GM21723 (cell line): ENCODE results near the gene RBM34.
A peak's percentile ranks its signal among the peaks of the same experiment; 100 is the strongest.
"Not testable (repeated sequence)": the region's sequence is repeated elsewhere in the genome, so short reads cannot be mapped to it uniquely, and the experiment has no call there.

ENCODE experiments used
- ATAC-seq: cut with Tn5 transposase; IDR thresholded peaks from one replicate; pipeline ENCODE4 v1.9.1; 2021; ENCODE audit warnings: mild to moderate bottlenecking, moderate library complexity; ENCODE audit not compliant: unreplicated experiment

Gene RBM34

DNA sequence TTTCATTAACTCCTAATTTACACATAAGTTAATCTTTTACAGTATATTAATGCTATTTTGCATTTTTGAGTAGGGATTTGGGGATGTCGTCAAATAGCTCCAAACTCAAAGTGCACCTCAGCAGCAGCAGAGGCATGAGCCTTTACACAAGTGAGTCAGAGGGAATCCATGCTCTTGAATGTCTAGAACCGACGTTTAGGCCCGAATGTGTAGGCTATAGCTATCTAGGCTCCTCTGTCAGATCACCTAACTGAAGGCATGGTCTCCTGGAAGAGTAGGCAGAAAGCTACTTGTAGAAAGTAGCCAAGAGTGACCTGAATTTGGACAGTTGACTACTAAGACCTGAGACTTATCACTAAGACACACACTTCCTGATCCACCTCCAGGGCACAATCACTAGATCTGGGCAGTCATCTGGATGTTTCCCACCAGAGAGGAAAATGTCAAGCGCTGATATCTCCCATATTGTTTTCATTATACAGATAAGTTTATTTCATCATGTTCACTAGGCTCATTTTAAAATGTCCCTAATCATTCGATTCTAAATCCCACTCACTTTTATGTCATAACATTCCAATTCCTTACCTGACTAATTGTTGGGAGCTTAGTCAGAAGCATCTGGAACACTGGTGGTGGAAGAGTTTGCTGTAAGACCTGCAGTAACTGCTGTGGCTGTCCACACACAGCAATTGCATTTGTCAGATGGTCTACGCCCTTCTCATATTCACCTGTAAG, 47.7 kb downstream of the RBM34 start:
- no peak for ATAC-seq

DNA sequence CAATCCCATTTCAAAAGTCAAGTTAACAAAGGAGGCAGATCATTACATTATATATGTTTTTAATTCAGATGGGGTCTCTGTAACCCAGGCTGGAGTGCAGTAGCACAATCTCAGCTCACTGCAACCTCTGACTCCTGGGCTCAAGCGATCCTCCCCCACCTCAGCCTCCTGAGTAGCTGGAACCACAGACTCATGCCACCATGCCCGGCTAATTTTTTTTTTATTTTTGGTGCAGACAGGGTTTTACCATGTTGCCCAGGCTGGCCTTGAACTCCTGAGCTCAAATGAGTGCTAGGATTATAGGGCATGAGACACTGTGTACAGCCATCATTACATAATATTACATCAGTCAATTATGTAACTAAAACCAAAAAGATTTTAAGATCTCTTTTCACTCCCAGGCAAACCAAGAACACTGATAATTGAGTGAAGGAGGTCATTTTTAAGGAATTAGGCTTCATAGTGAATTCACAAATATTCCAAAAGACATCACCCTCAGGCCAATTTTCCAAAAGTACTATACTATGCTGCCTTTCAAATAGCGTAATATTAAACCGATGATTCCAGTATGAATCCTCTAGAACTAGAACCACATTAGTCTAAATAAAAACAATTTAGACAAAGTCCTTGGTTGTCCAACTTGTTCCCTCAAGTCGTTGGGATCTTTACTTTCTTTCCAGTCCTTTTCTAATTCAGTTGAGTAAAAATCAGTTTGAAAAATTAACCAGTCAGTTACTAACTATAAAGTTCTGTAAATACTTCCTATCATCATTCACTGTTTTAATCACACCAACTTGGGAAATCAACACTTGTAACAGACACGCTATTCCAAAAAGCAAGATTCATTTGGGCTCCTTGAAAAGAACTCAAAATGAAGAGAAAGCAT, 48.5 kb downstream of the RBM34 start:
- no peak for ATAC-seq

DNA sequence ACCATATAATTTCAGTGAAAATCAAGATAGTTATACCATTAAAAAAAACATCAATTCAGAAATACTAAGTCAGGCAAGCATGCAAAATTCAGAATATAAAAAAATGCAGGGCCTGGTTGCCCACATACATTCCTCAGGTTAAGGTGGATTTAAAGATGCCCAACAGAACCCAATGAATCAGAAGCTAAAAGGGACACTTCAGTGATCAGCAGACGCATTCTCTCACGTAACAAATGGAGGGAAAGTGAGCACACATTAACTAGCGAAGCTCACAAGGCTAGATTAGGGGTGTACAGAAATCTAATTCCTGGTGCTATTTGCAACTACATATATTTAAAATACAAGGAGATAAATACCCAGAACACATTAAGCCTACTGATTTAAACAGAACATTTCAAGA, 49.9 kb downstream of the RBM34 start:
- ATAC-seq: no peak

DNA sequence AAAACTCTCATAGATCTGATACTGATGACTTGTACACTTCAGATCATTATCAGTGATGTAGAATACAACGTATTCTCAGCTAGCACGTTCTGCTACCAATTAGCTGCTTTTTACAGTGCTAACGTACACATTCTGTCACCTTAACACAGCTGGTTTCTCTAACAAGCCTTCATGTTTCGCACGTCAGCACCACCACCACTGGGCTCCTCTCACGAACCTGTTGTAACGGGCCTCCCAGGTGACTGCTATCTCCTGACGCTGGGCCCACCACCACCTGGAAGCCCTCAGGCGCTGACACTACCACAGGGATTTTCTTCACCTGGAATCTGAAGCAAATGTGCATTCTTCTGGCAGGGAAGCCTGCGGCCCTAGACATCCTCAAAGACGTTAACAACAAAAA, 52.2 kb downstream of the RBM34 start:
- no peak for ATAC-seq

DNA sequence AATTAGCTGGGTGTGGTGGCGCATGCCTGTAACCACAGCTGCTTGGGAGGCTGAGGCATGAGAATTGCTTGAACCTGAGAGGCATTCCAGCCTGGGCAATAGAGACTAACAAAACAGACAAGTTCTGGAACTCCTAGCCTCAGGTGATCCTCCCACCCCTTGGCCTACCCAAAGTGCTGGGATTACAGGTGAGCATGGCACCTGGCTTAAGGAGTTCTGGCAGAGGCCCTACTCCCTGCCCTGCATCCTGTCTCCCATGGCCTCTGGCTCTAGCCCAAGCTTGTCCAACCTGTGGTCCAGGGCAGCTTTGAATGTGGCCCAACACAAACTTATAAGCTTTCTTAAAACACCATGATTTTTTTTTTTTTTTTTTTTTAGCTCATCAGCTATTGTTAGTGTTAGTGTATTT, 52.9 kb downstream of the RBM34 start:
- no peak for ATAC-seq

DNA sequence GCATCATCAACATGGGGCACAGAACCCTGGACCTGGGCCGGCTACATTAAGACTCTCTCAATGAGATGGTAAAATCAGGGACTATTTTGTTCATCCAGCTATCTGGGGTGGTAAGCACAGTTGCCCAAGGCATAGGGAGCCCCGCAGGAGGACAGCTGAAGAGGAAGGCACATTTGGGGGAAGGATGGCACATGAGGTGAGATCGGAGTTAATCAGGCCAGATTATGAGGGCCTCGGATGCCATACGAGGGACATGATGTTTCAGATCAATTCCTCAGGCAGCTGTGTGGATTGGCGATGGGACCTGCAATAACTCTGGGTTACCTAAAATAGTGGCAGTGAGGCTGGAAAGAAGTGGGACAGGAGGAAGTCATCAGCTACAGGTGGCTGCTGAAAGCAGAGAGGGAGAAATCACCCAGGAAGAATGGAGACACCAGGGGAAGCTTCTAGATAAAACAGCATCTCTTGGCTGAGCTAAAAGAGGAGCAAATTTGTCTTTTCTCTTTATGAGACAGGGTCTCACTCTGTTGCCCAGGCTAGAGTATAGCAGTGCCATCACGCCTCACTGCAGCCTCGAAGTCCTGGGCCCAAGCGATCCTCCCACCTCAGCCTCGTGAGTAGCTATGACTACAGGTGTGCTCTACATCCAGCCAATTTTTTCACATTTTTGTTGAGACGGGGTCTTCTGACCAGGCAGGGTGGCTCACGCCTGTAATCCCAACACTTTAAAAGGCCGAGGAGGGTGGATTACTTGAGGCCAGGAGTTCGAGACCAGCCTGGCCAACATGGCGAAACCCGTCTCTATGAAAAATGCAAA, 53.5 kb downstream of the RBM34 start:
- no peak for ATAC-seq

DNA sequence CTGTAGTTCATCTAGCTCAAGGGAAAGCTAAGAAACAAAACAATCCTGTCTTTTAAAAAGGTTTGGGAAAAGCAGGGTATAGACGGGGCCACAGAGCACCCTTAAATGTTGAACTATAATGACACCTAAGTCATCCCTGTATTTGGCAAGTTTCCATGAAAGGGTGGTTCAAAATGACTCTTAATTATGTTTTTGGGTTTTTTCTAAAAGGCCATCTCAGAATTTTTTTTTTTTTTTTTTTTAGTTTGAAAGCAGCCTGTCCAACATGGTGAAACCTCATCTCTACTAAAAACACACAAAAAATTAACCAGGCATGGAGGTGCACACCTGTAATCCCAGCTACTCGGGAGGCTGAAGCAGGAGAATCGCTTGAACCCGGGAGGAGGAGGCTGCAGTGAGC, 54.6 kb downstream of the RBM34 start:
- no peak for ATAC-seq

DNA sequence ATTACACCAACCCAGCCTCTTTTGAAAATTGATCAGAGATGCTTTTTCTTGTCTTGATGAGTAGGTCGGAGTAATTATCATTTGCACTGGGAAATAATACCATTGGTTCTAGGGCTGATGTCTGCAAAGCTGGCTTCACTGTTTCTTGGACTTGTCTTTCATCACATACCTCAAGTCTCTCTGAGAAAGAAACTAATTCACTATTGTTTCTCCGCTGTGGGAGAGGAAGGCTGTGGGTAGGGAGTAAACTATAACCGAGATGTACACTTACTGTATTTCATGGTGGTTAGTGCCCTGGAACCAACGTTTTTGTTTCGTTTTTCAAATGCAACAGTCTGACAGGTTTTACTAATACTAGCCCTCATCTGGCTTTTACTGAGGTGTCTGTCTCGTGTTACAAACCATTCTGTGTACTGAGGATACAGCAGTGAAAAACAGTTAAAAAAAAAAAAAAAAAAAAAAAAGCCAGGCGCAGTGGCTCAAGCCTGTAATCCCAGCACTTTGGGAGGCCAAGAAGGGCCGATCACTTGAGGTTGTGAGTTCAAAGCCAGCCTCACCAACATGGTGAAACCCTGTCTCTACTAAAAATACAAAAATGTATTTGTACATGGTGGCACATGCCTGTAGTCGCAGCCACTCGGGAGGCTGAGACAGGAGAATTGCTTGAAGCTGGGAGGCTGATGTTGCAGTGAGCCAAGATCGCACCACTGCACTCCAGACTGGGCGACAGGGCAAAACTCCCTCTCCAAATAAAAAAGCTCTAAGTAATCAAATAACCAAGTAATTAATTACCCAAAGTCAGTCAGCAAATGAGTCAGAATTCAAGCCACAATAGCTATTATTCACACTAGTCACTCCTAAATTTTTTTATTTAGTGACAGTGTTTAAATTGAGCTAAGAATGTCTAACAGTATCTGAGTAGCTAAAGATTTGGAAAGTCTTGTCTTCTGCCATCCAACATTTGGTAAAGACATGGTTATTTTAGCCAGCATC, 55.7 kb downstream of the RBM34 start:
- peak; percentile 81 for ATAC-seq

DNA sequence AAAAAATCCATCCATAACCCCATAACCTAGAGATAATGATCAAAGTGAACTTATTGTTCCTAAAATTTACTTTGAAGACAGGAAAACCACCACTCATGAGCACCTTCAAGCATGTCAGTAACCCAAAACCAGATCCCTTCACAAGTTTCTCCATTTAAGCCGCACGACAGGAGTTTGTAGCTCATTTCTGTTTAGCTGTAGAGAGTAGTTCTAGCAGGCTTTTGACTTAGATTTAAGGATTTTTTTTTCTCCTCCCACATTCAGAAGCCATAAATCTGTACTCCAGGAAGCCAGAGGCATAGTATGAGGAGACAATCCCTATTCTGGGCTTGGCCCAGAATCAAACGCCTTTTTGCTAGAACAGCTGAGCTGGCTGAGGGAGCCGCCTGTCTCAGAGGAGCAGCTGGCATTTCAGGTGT, 58.0 kb downstream of the RBM34 start:
- no peak for ATAC-seq

DNA sequence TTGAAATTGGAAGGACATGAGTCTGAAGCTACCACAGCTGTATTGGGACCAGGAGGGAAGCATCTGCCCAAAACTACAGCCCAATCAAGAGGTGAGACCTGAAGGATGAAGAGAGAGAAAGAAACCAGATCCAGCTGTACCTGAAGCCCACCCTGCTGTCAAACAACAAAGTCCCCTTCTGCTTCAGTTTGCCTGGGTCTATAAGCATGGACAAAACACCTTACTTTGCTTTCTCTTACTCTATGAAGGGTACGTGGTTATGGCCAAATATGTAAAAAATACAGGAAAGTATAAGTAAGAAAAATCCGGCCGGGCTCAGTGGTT, 58.8 kb downstream of the RBM34 start:
- ATAC-seq: no peak

DNA sequence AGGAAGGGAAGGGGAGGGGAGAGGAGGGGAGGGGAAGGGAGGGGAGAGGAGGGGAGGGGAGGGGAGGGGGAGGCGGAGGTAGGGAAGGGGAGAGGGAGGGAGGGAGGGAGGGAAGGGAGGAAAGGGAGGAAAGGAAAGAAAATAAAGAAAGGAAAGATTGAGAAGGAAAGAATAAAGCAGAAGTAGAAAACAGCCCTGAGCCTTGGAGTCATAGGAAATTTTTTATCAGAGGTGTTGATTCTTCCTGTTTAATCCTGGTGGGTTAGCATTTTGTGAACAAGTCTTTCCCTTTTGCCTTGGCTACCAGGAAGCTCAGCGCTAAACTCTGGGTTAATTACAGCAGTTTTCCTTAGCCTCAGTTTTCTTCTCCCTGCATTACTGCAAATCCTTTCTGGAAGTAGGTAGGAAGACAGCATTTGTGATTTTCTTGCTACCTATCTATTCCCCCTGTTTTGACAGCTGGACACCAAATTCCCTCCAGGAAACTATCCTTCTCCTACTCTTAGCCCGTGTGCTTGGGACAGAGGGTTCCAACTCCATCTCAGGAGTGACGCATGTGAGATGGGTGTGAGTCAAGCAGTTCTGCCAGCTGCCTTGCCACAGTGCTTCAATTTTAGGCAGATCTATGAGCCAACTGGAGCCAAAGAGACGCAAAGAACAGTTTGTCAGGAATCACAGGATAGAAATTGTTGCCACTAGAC, 59.3 kb downstream of the RBM34 start:
- ATAC-seq: no peak

DNA sequence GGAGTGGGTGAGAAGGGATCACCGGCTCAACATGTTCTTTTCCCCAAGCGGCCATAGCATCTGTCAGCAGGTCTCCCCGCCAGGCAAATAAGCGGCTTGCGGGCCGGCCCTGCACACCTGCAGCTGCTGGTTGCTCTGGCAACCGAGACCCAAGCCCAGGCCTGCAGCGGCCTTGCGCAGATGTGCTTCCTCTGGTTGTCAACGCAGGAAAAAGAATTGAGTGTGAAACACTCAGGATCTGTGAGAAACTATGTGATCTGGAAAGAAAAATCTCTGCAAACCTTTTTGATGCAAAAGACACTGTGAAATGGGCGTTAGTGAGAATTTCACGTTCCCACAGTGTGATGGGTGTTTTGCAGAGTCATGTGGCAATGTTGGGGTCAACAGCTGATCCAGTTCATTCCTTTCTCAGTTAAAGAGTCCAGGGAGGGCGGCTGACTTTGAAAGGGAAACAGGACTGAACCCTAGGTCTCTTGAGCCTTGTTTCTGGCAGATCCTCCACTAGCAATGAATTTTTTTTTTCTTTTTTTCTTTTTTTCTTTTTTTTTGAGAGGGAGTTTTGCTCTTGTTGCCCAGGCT, 60.8 kb downstream of the RBM34 start:
- ATAC-seq: no peak

DNA sequence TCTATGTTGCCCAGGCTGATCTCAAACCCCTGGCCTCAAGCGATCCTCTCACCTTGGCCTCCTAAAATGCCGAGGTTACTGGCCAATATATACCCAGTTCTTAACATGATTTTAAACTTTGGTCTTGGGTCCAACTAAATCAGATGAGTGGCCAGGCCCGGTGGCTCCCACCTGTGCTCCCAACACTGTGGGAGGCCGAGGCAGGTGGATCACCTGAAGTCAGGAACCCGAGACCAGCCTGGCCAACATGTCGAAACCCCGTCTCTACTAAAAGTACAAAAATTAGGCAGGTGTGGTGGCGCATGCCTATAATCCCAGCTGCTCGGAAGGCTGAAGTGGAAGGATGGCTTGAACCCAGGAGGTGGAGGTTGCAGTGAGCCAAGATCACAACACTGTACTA, 62.1 kb downstream of the RBM34 start:
- no peak for ATAC-seq

DNA sequence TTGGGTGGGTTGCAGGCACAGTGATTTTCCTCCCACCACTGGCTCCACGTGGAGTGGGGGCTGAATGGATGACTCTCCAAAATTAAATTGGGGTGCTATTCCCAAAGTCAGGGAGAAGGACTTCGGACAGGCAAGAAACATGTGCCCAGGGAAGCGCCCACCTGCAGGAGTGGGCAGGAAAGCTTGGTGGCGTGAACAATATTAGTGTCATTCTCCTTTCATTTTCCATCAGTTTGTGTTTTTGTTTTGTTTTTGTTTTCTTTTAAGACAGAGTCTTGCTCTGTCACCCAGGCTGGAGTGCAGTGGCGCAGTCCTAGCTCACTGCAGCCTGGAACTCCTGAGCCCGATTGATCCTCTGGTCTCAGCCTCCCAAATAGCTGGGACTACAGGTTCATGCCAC, 62.5 kb downstream of the RBM34 start:
- no peak for ATAC-seq

DNA sequence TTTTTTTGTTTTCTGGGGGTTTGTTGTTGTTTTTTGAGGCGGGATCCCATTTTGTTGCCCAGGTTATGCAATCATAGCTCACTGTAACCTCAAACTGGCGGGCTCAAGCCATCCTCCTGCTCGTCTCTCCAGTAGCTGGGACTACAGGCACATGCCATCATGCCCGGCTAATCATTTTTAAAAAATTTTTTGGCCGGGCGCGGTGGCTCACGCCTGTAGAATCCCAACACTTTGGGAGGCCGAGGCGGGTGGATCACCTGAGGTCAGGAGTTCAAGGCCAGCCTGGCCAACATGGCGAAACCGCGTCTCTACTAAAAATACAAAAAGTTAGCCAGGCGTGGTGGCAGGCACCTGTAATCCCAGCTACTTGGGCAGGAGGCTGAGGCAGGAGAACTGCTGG, 63.5 kb downstream of the RBM34 start:
- not testable (repeated sequence) for ATAC-seq

DNA sequence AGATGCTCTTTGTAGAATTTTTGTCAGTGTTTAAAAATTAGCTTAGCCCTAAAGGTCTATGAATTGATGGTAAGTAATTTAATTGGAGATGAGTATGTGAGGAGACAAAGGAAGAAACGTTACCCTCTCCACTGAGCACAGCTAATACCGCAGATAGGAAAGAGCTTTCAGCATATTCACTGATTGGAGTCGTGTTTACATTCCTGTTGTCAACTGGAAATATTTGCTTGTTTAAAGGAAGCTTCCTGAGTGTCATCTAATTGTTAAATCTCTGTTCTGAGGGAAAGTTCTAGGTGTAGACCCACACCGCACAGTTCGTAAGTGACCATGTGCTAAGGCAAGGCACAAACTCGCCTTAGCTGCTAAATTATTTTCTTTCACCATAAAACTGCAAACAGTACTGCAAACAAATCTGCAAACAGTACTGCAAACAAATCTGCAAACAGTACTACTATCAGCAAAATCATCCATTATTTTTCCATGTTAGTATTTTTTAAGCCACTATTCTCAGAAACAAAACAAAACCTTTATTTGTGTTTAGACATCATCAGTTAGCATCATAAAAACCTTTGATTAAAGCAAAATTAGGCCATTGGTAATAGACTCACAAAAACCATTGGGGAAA, 65.0 kb downstream of the RBM34 start:
- no peak for ATAC-seq

DNA sequence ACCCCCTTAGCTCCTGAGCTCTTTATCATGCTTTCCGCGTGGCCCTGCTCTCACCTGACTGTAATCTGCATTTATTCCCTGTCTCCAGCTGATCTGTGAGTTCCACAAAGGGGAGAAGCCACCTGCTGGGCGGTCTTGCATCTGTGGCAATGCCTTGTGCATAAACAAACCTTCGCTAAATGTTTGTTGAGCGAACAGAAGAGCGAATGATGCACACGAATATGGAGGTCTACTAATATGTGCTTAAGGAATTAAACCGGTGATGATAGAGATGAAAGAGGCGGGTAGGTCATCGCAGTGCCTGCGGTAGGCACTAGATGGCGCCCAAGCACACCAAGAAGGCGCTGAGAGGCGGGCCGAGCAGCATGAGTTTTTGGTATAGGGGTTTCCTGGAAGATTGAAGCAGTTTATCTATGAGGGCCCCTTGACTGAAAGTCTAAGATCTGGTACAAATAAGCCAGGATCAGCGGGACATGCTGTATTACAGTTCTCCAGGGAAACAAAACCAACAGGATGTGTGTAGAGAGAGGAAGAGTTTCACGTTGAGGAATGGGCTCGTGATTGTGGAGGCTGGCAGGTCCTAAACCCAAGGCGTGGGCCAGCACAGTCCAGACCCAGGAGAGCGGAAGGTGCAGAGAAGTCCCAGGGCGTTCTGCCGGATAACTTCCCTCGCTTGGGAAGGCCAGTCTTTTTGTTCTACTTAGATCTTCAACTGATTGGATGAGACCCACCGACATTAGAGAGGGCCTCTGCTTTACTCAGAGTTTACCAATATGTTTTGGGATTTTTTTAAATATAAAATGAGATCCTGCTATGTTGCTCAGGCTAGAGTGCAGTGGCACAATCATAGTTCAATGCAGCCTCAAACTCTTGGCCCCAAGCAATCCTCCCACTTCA, 67.1 kb downstream of the RBM34 start:
- peak; percentile 71 for ATAC-seq
